ENCODE data around the gene MAGEA12.
"Not testable (repeated sequence)": the region's sequence is repeated elsewhere in the genome, so short reads cannot be mapped to it uniquely, and the experiment has no call there.

MAGEA12 gene, protein sequence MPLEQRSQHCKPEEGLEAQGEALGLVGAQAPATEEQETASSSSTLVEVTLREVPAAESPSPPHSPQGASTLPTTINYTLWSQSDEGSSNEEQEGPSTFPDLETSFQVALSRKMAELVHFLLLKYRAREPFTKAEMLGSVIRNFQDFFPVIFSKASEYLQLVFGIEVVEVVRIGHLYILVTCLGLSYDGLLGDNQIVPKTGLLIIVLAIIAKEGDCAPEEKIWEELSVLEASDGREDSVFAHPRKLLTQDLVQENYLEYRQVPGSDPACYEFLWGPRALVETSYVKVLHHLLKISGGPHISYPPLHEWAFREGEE

DNA sequence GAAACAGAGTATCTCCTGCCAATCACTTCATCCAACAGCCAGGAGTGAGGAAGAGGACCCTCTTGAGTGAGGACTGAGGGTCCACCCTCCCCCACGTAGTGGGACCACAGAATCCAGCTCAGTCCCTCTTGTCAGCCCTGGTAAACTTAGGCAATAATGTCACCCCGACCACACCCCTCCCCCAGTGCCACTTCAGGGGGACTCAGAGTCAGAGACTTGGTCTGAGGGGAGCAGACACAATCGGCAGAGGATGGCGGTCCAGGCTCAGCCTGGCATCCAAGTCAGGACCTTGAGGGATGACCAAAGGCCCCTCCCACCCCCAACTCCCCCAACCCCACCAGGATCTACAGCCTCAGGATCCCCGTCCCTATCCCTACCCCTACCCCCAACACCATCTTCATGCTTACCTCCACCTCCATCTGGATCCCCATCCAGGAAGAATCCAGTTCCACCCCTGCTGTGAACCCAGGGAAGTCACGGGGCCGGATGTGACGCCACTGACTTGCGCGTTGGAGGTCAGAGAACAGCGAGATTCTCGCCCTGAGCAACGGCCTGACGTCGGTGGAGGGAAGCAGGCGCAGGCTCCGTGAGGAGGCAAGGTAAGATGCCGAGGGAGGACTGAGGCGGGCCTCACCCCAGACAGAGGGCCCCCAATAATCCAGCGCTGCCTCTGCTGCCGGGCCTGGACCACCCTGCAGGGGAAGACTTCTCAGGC lies at the start of gene MAGEA12, which contains the start of gene CSAG1:
Gene MAGEA12, plus strand, starts transcription at position 497 of the 715 bp plus-strand sequence. CDS start 2,405 bp downstream, outside the sequence.
Gene CSAG1, minus strand, starts transcription at position 461 of the 715 bp plus-strand sequence. CDS start 1,261 bp downstream, outside the sequence.
- no peak for DNase-seq (ENCODE audit: low read depth in 4 of 4, low spot score in 1 of 4)

DNA sequence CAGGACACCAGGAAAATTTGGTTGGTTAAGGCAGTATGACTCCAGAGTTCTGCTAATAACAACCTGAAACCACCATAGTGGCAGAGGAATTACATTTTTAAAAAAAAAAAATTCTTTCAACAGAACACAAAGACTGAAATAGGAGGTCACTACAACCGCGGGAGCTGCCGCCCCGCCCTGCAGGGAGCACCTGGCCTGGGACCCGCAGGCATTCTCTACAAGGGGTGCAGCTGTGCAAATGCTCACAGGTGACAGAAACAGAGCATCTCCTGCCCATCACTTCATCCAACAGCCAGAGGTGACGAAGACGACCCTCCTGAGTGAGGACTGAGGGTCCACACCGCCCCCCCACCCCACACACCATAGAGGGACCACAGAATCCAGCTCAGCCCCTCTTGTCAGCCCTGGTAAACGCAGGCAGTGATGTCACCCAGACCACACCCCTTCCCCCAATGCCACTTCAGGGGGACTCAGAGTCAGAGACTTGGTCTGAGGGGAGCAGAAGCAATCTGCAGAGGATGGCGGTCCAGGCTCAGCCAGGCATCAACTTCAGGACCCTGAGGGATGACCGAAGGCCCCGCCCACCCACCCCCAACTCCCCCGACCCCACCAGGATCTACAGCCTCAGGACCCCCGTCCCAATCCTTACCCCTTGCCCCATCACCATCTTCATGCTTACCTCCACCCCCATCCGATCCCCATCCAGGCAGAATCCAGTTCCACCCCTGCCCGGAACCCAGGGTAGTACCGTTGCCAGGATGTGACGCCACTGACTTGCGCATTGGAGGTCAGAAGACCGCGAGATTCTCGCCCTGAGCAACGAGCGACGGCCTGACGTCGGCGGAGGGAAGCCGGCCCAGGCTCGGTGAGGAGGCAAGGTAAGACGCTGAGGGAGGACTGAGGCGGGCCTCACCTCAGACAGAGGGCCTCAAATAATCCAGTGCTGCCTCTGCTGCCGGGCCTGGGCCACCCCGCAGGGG lies 35.3 kb upstream of the MAGEA12 start, which contains the start of gene MAGEA3:
Gene MAGEA3, plus strand, starts transcription at position 843 of the 980 bp plus-strand sequence. CDS start 2,039 bp downstream, outside the sequence.
- DNase-seq (ENCODE audit: low read depth in 4 of 4, low spot score in 1 of 4), result not testable (repeated sequence)

- not testable (repeated sequence) for DNase-seq (ENCODE audit: low read depth in 4 of 4, low spot score in 1 of 4)
These were observed 33.2 kb upstream of the MAGEA12 start for GRCh38 chrX:152700390-152700789.

GRCh38 chrX:152706500-152706899 lies 27.1 kb upstream of the MAGEA12 start:
- DNase-seq (ENCODE audit: low read depth in 4 of 4, low spot score in 1 of 4), result not testable (repeated sequence)

GRCh38 chrX:152709173-152709572 lies 24.4 kb upstream of the MAGEA12 start, which contains the start of gene CSAG2:
TSS of gene CSAG2 (minus strand) at chrX:152709273. CDS start at chrX:152709112, 161 bp downstream.
- DNase-seq (ENCODE audit: low read depth in 4 of 4, low spot score in 1 of 4), result not testable (repeated sequence)

DNA sequence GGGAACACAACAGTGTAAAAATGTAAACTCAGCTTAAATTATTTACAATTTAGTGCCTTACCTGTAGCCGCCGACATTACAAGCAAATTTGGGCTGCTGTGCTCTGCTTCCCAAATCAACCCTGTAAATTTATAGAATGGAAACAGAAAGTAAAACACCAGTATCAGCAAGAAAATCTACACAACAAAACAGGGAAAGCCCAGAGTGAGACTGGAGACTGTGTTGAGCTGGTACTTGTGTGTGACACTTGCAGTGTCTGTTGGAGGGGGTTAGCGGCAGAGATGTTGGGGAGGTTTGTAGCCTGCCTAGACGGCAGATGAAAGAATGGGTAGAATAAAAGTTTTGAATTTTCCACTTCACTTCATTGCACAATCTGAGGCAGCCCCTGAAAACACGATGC lies 20.4 kb upstream of the MAGEA12 start:
- not testable (repeated sequence) for DNase-seq (ENCODE audit: low read depth in 4 of 4, low spot score in 1 of 4)

DNA sequence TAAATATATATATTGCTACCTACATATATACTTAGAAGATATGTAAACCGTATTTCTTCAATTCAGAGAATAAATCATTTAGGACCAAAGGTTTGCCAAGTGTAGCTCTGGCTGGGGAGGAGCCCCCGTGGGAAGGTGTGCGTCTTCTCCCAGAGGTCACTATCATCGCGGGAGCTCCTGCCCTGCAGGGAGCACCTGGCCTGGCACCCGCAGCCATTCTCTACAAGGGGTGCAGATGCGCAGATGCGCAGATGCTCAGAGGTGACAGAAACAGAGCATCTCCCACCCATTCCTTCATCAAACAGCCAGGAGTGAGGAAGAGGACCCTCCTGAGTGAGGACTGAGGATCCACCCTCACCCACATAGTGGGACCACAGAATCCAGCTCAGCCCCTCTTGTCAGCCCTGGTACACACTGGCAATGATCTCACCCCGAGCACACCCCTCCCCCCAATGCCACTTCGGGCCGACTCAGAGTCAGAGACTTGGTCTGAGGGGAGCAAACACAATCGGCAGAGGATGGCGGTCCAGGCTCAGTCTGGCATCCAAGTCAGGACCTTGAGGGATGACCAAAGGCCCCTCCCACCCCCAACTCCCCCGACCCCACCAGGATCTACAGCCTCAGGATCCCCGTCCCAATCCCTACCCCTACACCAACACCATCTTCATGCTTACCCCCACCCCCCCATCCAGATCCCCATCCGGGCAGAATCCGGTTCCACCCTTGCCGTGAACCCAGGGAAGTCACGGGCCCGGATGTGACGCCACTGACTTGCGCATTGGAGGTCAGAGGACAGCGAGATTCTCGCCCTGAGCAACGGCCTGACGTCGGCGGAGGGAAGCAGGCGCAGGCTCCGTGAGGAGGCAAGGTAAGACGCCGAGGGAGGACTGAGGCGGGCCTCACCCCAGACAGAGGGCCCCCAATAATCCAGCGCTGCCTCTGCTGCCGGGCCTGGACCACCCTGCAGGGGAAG lies 19.5 kb upstream of the MAGEA12 start, which contains the start of gene MAGEA2B:
Gene MAGEA2B, plus strand, starts transcription at position 814 of the 973 bp plus-strand sequence. CDS start 2,479 bp downstream, outside the sequence.
- DNase-seq (ENCODE audit: low read depth in 4 of 4, low spot score in 1 of 4), result not testable (repeated sequence)

GRCh38 chrX:152725409-152725808 lies 8.1 kb upstream of the MAGEA12 start:
- no peak for DNase-seq (ENCODE audit: low read depth in 4 of 4, low spot score in 1 of 4)

DNA sequence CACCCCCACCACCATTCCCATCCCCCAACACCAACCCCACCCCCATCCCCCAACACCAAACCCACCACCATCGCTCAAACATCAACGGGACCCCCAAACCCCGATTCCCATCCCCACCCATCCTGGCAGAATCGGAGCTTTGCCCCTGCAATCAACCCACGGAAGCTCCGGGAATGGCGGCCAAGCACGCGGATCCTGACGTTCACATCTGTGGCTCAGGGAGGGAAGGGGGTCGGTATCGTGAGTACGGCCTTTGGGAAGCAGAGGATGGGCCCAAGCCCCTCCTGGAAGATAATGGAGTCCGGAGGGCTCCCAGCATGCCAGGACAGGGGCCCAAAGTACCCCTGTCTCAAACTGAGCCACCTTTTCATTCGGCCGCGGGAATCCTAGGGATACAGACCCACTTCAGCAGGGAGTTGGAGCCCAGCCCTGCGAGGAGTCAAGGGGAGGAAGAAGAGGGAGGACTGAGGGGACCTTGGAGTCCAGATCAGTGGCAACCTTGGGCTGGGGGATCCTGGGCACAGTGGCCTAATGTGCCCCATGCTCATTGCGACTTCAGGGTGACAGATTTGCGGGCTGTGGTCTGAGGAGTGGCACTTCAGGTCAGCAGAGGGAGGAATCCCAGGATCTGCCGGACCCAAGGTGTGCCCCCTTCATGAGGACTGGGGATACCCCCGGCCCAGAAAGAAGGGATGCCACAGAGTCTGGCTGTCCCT lies 744 bp downstream of the MAGEA12 start:
- not testable (repeated sequence) for DNase-seq (ENCODE audit: low read depth in 4 of 4, low spot score in 1 of 4)

- no peak for DNase-seq (ENCODE audit: low read depth in 4 of 4, low spot score in 1 of 4)
These were observed 1.5 kb downstream of the MAGEA12 start for GRCh38 chrX:152735101-152735500.

- no peak for DNase-seq (ENCODE audit: low read depth in 4 of 4, low spot score in 1 of 4)
These were observed 2.4 kb downstream of the MAGEA12 start for GRCh38 chrX:152735860-152736511.

- DNase-seq (ENCODE audit: low read depth in 4 of 4, low spot score in 1 of 4), result not testable (repeated sequence)
These were observed 3.0 kb downstream of the MAGEA12 start for GRCh38 chrX:152736528-152736927.

DNA sequence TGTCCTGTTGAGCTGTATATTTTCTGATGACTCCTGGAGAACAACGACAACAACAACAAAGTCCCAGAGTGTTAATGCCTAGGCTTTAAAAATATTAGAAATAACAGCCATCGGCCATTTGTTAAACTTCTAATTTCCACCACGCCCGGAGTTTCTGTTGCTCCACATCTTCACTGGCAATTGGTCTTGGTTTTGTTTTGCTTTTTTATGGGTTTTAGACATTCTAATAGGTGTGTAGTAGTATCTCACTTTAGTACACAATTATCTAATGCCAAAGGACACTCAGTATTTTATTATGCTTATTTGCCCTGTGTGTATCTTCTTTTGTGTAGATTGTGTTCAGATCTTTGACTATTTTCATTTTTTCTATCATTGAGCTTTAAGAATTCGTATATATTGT lies 5.0 kb downstream of the MAGEA12 start:
- DNase-seq (ENCODE audit: low read depth in 4 of 4, low spot score in 1 of 4), result no peak

DNA sequence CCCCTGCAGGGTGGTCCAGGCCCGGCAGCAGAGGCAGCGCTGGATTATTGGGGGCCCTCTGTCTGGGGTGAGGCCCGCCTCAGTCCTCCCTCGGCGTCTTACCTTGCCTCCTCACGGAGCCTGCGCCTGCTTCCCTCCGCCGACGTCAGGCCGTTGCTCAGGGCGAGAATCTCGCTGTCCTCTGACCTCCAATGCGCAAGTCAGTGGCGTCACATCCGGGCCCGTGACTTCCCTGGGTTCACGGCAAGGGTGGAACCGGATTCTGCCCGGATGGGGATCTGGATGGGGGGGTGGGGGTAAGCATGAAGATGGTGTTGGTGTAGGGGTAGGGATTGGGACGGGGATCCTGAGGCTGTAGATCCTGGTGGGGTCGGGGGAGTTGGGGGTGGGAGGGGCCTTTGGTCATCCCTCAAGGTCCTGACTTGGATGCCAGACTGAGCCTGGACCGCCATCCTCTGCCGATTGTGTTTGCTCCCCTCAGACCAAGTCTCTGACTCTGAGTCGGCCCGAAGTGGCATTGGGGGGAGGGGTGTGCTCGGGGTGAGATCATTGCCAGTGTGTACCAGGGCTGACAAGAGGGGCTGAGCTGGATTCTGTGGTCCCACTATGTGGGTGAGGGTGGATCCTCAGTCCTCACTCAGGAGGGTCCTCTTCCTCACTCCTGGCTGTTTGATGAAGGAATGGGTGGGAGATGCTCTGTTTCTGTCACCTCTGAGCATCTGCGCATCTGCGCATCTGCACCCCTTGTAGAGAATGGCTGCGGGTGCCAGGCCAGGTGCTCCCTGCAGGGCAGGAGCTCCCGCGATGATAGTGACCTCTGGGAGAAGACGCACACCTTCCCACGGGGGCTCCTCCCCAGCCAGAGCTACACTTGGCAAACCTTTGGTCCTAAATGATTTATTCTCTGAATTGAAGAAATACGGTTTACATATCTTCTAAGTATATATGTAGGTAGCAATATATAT lies 20.4 kb downstream of the MAGEA12 start, which contains the start of gene MAGEA2:
Gene MAGEA2, minus strand, starts transcription at position 157 of the 965 bp plus-strand sequence. CDS start 2,479 bp downstream, outside the sequence.
- DNase-seq (ENCODE audit: low read depth in 4 of 4, low spot score in 1 of 4), result not testable (repeated sequence)

DNA sequence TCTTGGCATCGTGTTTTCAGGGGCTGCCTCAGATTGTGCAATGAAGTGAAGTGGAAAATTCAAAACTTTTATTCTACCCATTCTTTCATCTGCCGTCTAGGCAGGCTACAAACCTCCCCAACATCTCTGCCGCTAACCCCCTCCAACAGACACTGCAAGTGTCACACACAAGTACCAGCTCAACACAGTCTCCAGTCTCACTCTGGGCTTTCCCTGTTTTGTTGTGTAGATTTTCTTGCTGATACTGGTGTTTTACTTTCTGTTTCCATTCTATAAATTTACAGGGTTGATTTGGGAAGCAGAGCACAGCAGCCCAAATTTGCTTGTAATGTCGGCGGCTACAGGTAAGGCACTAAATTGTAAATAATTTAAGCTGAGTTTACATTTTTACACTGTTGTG lies 21.3 kb downstream of the MAGEA12 start:
- not testable (repeated sequence) for DNase-seq (ENCODE audit: low read depth in 4 of 4, low spot score in 1 of 4)

- DNase-seq (ENCODE audit: low read depth in 4 of 4, low spot score in 1 of 4), result not testable (repeated sequence)
These were observed 25.4 kb downstream of the MAGEA12 start, which contains the start of gene CSAG3 for GRCh38 chrX:152758918-152759317. TSS of gene CSAG3 (plus strand) at chrX:152759218.

DNA sequence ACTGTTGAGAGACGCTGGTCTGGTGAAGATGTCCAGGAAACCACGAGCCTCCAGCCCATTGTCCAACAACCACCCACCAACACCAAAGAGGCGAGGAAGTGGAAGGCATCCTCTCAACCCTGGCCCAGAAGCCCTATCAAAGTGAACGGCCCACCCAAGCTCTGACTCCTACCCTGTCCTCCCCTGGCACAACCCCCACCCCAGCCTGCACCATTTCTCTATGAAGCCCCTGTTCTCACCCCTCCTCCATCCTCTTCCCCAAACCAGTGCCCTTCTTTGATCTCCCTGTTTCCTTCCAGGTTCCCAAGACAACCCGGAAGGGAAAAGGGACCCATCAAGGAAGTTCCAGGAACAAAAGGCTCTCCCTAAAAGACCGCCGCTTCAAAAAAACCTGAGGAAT lies 26.0 kb downstream of the MAGEA12 start:
- not testable (repeated sequence) for DNase-seq (ENCODE audit: low read depth in 4 of 4, low spot score in 1 of 4)
